GM18858 (cell line): ENCODE results near the gene SGPL1.

Source experiments
- ATAC-seq: cut with Tn5 transposase; IDR thresholded peaks from one replicate; pipeline ENCODE4 v1.9.1; 2021; ENCODE audit not compliant: unreplicated experiment

The SGPL1 gene

DNA sequence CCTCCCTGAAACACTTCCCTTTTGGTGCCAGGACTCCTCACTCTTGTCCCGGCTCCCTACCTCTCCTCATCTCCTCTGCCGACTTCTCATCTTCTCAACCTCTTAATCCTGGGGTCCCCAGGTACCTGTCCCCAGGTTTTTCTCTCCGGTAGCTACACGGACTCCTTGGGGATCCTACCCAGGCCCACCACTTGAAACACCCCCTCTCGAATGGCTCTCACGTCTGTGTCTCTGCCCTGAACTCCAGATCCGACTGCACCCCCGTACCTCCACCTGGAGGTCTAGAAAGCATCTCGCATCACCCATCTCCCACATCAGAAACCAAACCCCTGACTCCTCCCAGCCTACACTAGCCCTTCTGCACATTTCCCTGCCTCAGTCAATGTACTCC lies 35.4 kb upstream of the SGPL1 start:
- ATAC-seq, result no peak

DNA sequence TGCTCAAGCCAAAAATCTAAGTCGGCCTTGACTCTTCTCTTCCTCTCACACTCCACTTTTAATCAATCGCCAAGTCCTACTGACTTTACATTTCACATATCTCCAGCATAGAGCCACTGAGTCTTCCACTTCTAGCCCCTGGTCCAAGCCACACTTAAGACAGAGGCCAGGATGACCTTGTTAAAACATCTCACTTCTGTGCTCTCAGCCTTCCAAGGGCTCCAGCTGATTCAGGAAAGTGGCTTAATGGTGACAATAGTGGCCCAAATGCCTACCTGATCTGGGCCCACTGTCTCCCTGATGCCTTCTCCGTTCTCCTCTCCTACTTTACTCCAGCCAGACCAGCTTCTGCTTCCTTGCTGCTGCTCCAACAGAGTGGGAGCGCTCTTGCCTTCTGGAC lies 35.0 kb upstream of the SGPL1 start:
- ATAC-seq, result no peak

GRCh38 chr10:70781461-70782051 lies 34.2 kb upstream of the SGPL1 start:
- ATAC-seq, result no peak

- ATAC-seq, result no peak
Measured at GRCh38 chr10:70782086-70782745, 33.5 kb upstream of the SGPL1 start.

DNA sequence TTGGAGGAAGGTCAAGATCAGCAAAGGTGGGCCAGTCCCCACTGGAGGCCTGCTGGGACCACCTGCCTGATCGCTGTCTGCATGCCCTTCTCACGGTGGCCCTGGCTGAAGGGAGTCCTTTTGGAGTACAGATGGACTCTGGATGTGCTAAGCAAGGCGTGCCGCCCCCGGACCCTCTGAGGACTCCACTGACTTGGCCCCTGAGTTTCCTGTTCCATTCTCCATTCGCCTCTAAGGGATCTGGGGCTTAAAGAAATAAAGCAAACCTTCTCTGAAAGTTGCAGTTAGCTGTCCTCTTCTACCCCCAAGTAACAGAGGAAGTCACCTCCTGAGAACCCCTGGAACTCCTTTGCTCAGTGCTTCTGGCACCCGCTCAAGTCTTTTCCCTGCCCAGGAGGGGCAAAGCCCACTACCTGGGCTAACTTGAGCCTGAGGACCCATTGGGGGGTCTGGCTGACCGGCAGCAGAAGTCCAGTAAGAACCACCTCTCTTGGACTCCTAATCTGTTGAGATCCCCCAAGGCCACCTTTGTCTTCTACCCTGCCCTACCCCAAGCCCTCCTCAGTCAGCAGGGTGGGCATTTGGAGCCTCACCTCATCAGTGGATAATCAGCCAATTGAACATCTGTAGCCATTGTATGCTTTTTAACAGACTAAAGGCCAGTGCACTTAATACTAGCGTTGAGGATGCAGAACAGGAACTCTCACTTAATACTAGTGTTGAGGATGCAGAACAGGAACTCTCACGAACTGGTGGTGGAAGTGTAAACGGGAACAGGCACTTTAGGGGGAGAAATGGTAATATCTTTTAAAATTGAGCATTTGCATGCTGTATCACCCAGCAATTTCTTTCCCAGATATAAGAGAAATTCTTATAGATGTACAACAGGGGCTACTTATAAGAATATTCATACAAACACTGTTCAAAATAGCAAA lies 32.7 kb upstream of the SGPL1 start:
- no peak for ATAC-seq

DNA sequence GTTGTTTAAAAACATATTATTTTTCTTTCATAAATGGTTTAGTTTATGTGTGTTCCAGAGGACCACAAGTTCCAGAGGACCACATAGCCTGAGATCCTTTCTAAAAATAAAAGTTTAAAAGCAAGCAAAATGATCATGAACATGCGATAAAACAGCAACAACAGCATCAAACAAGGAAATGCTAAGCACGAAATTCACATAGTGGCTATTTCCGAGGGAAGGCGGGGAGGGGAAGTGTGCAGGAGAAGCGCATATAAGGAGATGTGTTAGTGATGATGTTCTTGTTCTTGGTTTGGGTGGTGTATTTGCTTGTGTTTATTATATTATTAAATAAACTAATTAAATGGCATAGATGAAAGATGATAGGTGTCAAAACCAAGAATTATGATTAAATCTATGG lies 31.7 kb upstream of the SGPL1 start:
- ATAC-seq, result no peak

DNA sequence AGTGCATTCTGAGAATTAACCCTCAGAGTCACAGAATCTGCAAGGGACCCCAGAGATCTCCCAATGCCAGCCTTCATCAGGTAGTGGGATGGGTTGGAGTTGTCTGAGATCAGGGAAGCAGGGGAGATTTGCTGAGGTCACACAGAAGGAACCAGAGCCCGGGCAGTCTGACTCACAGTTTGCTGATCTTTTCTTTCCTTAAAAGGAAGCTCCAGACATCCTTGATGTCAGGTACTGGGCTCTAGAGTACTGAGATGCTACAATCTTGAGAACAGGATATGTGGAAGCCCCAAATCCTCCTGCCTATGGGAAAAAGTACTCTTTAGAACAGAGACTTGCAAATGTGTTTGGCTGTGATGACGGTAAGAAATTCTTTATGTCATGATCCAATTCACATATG lies 31.3 kb upstream of the SGPL1 start:
- ATAC-seq, result no peak

GRCh38 chr10:70785190-70785589 lies 30.6 kb upstream of the SGPL1 start, which contains the start of gene TBATA:
TBATA (minus strand) TSS chr10:70785377; CDS start chr10:70783379, 1,998 bp downstream.
- ATAC-seq, result no peak

GRCh38 chr10:70786799-70787415 lies 28.8 kb upstream of the SGPL1 start:
- ATAC-seq, result no peak

DNA sequence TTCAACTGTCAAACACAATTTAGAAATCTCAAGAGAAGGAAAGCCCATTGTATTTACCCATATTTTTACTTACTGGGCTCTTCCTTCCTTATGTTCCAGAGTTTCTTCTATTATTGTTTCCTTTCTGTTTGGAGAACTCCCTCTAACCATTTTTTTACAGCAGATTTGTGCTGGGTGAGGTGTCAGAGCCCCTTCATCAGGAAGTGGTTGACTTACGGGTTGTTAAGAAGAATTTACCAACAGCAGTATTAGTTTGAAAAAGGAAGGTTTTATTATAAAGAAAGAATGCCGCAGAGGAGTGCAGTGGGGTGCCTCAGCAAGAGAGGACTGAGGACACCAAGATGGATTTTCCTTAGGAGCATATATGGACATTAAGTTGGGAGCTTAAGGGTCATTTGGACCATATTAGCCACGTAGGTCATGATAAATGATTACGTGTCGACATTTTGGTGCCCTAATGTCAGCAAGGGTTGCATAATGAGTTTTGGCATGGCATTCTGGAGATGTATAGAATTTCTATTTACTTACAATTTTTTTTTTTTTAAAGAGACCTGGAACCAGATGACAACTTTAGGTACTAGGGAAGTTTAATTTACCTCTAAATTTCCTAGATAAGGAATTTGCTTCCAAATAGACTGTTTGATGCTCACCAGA lies 24.2 kb upstream of the SGPL1 start:
- no peak for ATAC-seq

DNA sequence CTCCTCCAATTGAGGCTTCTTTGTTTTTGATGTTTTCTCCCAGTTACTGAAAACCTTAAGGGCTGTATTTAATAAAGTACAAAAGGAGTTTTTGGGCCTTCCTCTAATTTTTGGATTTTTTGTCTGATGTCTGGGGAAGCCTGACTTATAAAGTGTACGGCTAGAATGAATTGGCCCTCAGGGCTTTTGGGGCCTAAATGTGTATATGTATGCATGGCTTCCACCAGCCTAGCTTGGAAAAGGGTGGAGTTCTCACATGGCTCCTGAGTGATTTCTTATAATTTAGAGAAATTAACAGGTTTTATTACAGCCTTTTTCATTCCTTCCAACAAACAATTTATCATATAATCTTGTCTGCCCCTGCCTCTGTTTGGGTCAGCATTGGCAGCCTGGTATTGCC lies 20.1 kb upstream of the SGPL1 start:
- no peak for ATAC-seq

GRCh38 chr10:70797840-70798239 lies 17.9 kb upstream of the SGPL1 start:
- no peak for ATAC-seq

DNA sequence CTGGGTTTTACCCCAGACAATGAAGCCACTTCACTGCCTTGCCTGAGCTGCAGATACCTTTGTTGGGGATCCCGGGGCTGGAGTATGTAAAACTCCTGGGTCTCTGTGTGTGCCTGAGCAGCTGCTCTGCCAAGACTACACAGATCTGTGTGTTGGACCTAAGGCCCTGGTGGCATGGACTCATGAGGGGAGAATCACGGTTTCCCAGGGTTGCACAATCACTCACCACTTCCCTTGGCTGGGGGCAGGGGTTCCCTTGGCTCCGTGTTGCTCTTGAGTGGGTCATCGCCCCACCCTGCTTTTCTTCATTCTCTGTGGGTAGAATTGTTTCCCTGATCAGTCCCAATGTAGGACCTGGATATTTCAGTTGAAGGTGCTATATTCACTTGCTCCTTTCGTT lies 16.6 kb upstream of the SGPL1 start:
- ATAC-seq, result no peak

GRCh38 chr10:70801854-70802253 lies 13.9 kb upstream of the SGPL1 start:
- no peak for ATAC-seq

DNA sequence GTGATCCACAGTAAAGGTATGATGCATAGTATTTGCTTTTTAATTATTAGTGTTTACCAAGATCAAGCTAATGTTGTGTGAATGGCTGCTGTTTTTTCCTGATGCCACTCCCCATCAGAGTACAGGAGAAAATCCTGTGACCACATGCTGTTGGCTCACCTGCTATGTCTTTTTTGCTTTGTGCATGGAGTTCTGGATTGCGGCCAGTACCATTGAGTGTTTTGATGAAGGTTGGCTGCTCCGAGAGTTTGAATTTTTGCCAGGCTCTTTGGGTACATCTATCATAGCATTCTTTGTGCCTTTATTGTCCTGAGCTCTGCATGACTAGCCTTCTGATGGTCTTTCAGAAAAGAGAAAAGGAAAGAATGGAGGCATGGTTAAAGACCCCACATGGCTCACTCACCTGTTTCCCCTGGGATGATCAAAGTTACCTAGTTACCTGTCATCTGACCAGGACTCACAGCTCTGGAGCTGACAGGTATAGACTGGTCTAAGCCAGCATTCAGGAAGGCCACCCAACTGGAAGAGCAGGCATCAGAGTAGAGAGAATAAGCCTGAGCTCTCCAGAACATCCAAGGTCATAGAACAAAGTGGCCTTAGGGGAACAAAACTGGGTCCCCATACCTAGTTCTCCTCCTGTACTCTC lies 11.8 kb upstream of the SGPL1 start:
- ATAC-seq, result no peak

DNA sequence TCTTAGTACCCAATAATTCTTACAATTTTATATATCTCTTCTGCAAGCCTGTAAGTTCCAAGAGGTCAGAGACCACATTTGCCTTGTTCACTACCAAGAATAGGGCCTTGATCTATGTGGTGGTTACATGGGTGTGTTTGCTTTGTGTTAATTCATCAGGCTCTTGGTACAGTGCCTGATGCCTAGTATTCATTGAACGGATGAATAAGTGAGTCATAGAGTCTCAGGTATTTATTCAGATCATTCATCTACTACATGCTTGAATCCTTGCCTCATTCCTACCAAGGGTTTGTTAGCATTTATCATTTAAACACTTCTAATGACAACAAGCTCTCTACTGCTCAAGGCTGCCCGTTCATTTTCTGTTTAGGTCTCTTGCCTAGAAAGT lies 11.3 kb upstream of the SGPL1 start:
- no peak for ATAC-seq

DNA sequence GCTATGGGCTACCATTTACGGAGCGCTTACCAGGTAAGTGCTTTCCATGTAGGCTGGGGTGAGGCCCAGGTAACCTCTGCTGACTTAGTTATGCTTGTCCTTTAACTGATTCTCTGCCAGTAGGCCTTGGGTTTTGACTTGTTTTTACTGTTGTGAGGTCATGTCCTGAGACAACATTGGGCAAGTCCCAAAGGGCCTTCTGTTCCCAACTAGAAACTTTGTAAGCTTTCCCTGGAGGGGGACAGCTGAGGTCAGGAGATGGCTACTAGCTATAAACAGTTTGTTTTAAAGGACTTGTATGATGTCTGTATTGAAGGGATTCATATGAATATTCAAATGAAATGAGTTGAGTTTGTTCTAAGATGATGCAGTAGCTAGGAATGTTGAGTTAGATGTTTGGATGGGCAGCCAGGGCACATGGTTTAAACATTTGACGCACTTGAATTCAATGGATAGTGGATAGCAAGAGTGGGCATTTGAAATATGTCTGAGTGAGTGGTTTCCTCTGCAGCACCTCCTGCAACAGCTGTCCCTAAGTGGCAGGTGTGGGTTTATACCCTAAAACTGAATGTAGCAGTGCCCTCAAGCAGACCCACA lies 10.0 kb upstream of the SGPL1 start:
- ATAC-seq, result no peak

DNA sequence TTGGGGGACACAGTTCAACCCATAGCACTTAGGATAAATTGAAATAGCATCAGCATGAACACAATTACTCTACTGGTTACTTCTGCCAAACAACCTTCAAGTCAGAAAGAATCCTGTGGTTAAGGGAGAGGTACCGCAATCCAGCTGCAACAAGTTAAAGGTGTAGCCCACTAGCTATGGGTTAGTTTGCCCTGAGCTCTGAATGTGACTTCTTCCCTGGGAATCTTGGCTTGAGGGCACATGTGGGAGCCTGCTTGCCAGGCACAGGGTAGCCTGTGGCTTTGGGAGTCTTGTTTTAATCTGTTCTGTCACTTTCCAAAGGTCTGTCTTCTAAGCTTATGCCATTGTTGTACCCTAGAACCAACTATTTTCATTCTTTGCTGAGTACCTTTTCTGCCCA lies 8.9 kb upstream of the SGPL1 start:
- ATAC-seq, result no peak

GRCh38 chr10:70807556-70807955 lies 8.2 kb upstream of the SGPL1 start:
- ATAC-seq, result no peak

GRCh38 chr10:70809011-70809611 lies 6.6 kb upstream of the SGPL1 start:
- no peak for ATAC-seq
